Measurements from ENCODE around the gene FMR1. TPM values are rescaled to one million over a fixed set of nuclear protein-coding genes. Genes with fewer than 3 reads are reported as not detected.

FMR1 gene
- total RNA-seq, 1 experiment from 2014 or later = 44.6 TPM

DNA sequence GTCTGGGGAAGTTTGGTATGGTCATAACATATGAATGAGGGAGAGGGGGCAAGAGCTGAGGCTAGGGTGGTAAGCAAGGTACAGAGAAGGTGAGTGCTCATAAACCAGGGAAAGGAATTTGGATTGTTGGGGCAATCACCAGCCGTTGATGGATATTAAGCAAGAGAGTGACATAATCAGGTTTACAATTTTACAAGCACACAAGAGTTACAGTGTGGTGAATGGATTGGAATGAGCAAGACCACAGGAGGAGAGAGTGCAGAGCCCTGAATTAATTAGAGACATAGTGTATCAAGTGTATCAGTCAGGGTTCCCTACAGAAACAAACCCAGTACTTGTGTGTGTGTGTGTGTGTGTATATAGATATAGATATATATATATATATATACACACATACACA lies 50.8 kb downstream of the FMR1 start:
- Histone ChIP-seq H3K23ac (ENCODE audit: insufficient read length, low read depth, low read length) (no peak overlapping the region), H2BK20ac (ENCODE audit: low read depth, low read length, poor library complexity, severe bottlenecking) (no peak overlapping the region), H3K23me2 (ENCODE audit: insufficient read length, low read depth, low read length, poor library complexity, severe bottlenecking) (no peaks in the 10 kb centered on the region), H3K4ac (ENCODE audit: low read depth, low read length) (no peak overlapping the region), H3K56ac (ENCODE audit: insufficient read length, low read depth, low read length) (no peak overlapping the region), H3K27ac (ENCODE audit: insufficient read length, low read depth, low read length) (no peak overlapping the region), H3K4me2 (ENCODE audit: insufficient read depth, insufficient read length, low read length) (no peak overlapping the region), H2AFZ (ENCODE audit: low read length) (no peak overlapping the region), H3K9me3 (ENCODE audit: control insufficient read depth, low read depth, low read length) (peaks cover 24% of the 10 kb centered on the region), H3K79me2 (ENCODE audit: insufficient read depth, low read length) (no peaks in the 10 kb centered on the region), H4K5ac (ENCODE audit: insufficient read length, low read depth, low read length) (no peak overlapping the region), H3K4me1 (ENCODE audit: insufficient read depth, low read length) (no peaks in the 10 kb centered on the region), H2BK5ac (ENCODE audit: insufficient read length, low read length) (no peak overlapping the region), H3K9ac (ENCODE audit: extremely low read depth, insufficient read length, low read length) (no peak overlapping the region), H3K27me3 (ENCODE audit: insufficient read depth, low read length) (no peaks in the 10 kb centered on the region), H3K18ac (ENCODE audit: insufficient read length, low read depth, low read length) (no peak overlapping the region), H4K8ac (replicated peaks; ENCODE audit: insufficient read length, low read depth, low read length) (no peak overlapping the region), H2AK5ac (ENCODE audit: insufficient read length, low read length) (no peak overlapping the region), H3K79me1 (ENCODE audit: insufficient read depth, low read depth, low read length, poor library complexity, severe bottlenecking) (no peaks in the 10 kb centered on the region), H4K91ac (ENCODE audit: insufficient read length, low read depth, low read length) (no peak overlapping the region), H2BK12ac (ENCODE audit: insufficient read length, low read depth, low read length) (no peak overlapping the region), H2BK15ac (ENCODE audit: low read depth, low read length) (no peak overlapping the region), H4K20me1 (ENCODE audit: control insufficient read depth, insufficient read depth, insufficient read length) (no peaks in the 10 kb centered on the region), H3K14ac (ENCODE audit: insufficient read depth, low read length) (no peak overlapping the region), H3T11ph (ENCODE audit: low read length) (no peak overlapping the region), H2BK120ac (ENCODE audit: low read depth, low read length, poor library complexity, severe bottlenecking) (no peak overlapping the region)
- TF ChIP-seq CTCF (conservative IDR thresholded peaks at IDR 0.05) = no peak
- Mint-ChIP-seq H3K36me3 (ENCODE audit: insufficient read depth in 1 of 3, low read depth in 3 of 3) (no peaks in the 10 kb centered on the region; a peak in 2 of 7 replicates), H3K27me3 (ENCODE audit: low read depth) (no peaks in the 10 kb centered on the region; the same call in 1 of the 2 replicates), H3K4me3 (no peak overlapping the region), H3K4me1 (no peaks in the 10 kb centered on the region), H3K9me3 (peaks cover 68 to 70% of the 10 kb centered on the region in 2 experiments), H3K27ac (no peak overlapping the region)
- no CpG with 5 or more reads among the region's 1 CpG for WGBS (ENCODE audit: extremely low coverage, insufficient read length, low lambda C conversion rate)
- no peak for DNase-seq
